Measurements from ENCODE around the gene APOLD1. TPM values are rescaled to one million over a fixed set of nuclear protein-coding genes. Genes with fewer than 3 reads are reported as not detected.
A peak's percentile ranks its signal among the peaks of the same experiment; 100 is the strongest.
"Not testable (repeated sequence)": the region's sequence is repeated elsewhere in the genome, so short reads cannot be mapped to it uniquely, and the experiment has no call there.

The APOLD1 gene
- 10 to 100 TPM; 38.4 to 70.7 TPM for total RNA-seq

GRCh38 chr12:12784911-12785814, at the start of gene APOLD1:
Gene APOLD1, plus strand, starts transcription at chr12:12785659. Its CDS starts 33 bp downstream, at chr12:12785692.
- Histone ChIP-seq H3K27ac (peak within 1 kb of the TSS; percentile 76 to 90), H3K36me3 (no peaks in the 10 kb centered on the region), H3K4me3 (peak within 1 kb of the TSS; percentile 82), H3K4me1 (ENCODE audit: control insufficient read depth in 1 of 2, low read depth in 2 of 2) (peaks cover 3 to 24% of the 10 kb centered on the region in 2 donors), H3K9me3 (no peaks in the 10 kb centered on the region), H3K27me3 (replicated peaks; ENCODE audit: insufficient read depth) (no peaks in the 10 kb centered on the region)
- no peak for DNase-seq (ENCODE audit: low spot score)
- ATAC-seq (ENCODE audit: insufficient number of reproducible peaks, low FRiP score, low read depth) = peak; percentile 26
- TF ChIP-seq CTCF (IDR thresholded peaks at IDR 0.05) = no peak

- ATAC-seq (ENCODE audit: insufficient number of reproducible peaks, low FRiP score, low read depth) (no peak), DNase-seq (ENCODE audit: low spot score) (no peak)
- Histone ChIP-seq H3K27ac (peak overlapping the region; percentile 39 to 64), H3K36me3 (no peaks in the 10 kb centered on the region), H3K4me1 (ENCODE audit: control insufficient read depth in 1 of 2, low read depth in 2 of 2) (peaks cover 0 to 38% of the 10 kb centered on the region in 2 donors), H3K27me3 (replicated peaks; ENCODE audit: insufficient read depth) (no peaks in the 10 kb centered on the region), H3K4me3 (peak overlapping the region; percentile 55), H3K9me3 (no peaks in the 10 kb centered on the region)
- peak; percentile 56 for TF ChIP-seq CTCF (IDR thresholded peaks at IDR 0.05)
Observed at GRCh38 chr12:12736759-12737676, 48.4 kb upstream of the APOLD1 start.

GRCh38 chr12:12738152-12738551, 47.3 kb upstream of the APOLD1 start:
- H3K36me3 ChIP-seq; ATAC-seq (ENCODE audit: insufficient number of reproducible peaks, low FRiP score, low read depth); H3K9me3 ChIP-seq; H3K27ac ChIP-seq; H3K4me3 ChIP-seq; DNase-seq (ENCODE audit: low spot score); H3K27me3 ChIP-seq (replicated peaks; ENCODE audit: insufficient read depth): not testable (repeated sequence)
- H3K4me1 ChIP-seq (ENCODE audit: control insufficient read depth in 1 of 2, low read depth in 2 of 2) = peaks cover 0 to 38% of the 10 kb centered on the region in 2 donors

- DNase-seq (ENCODE audit: low spot score) (no peak), ATAC-seq (ENCODE audit: insufficient number of reproducible peaks, low FRiP score, low read depth) (no peak)
- no peaks in the 10 kb centered on the region for H3K27me3 ChIP-seq (replicated peaks; ENCODE audit: insufficient read depth)
- no peaks in the 10 kb centered on the region for H3K36me3 ChIP-seq
- TF ChIP-seq CTCF (IDR thresholded peaks at IDR 0.05) = no peak
- H3K27ac ChIP-seq = no peak overlapping the region
- H3K4me3 ChIP-seq = no peak overlapping the region
- H3K4me1 ChIP-seq (ENCODE audit: control insufficient read depth in 1 of 2, low read depth in 2 of 2) = peaks cover 0 to 18% of the 10 kb centered on the region in 2 donors
- H3K9me3 ChIP-seq = no peaks in the 10 kb centered on the region
Observed at GRCh38 chr12:12741660-12742059, 43.8 kb upstream of the APOLD1 start.

- H3K4me3 ChIP-seq = no peak overlapping the region
- H3K9me3 ChIP-seq = no peaks in the 10 kb centered on the region
- ATAC-seq (ENCODE audit: insufficient number of reproducible peaks, low FRiP score, low read depth) = no peak
- H3K27me3 ChIP-seq (replicated peaks; ENCODE audit: insufficient read depth) = no peaks in the 10 kb centered on the region
- H3K27ac ChIP-seq = no peak overlapping the region
- no peak for TF ChIP-seq CTCF (IDR thresholded peaks at IDR 0.05)
- DNase-seq (ENCODE audit: low spot score) = no peak
- H3K4me1 ChIP-seq (ENCODE audit: control insufficient read depth in 1 of 2, low read depth in 2 of 2) = peaks cover 0 to 28% of the 10 kb centered on the region in 2 donors
- H3K36me3 ChIP-seq = no peaks in the 10 kb centered on the region
Observed at GRCh38 chr12:12744546-12745305, 40.7 kb upstream of the APOLD1 start.
